SJSA1 (cell line): ENCODE measurements around the gene KRT86. TPM values are rescaled to one million over a fixed set of nuclear protein-coding genes. Genes with fewer than 3 reads are reported as not detected.
"Not testable (repeated sequence)": the region's sequence is repeated elsewhere in the genome, so short reads cannot be mapped to it uniquely, and the experiment has no call there.

Experiments used
- DNase-seq, 2 experiments: peaks; one replicate each; pipeline ENCODE4 v3.0.0-alpha.2; 2015 to 2020; ENCODE audit warnings: low spot score in 2 of 2, low read depth in 1 of 2
- H3K27ac ChIP-seq: fragments of 250-450 bp; sonication (Bioruptor Pico); 2 replicates; pipeline ENCODE4 v1.5.1; 2020; ENCODE audit warnings: mild to moderate bottlenecking, moderate library complexity
- H3K27me3 ChIP-seq: fragments of 250-450 bp; sonication (Bioruptor Pico); replicated peaks from 2 replicates; pipeline ENCODE4 v1.5.1; 2020; ENCODE audit warnings: mild to moderate bottlenecking, moderate library complexity
- H3K36me3 ChIP-seq: fragments of 250-450 bp; sonication (Bioruptor Pico); 2 replicates; pipeline ENCODE4 v1.5.1; 2020; ENCODE audit warnings: mild to moderate bottlenecking
- H3K4me1 ChIP-seq: fragments of 250-450 bp; sonication (Bioruptor Pico); replicated peaks from 2 replicates; pipeline ENCODE4 v1.6.1; 2021; ENCODE audit warnings: mild to moderate bottlenecking
- H3K4me3 ChIP-seq: fragments of 250-450 bp; sonication (Bioruptor Pico); 2 replicates; pipeline ENCODE4 v1.5.1; 2020; ENCODE audit warnings: mild to moderate bottlenecking
- H3K9me3 ChIP-seq: fragments of 250-450 bp; sonication (Bioruptor Pico); replicated peaks from 2 replicates; pipeline ENCODE4 v1.5.1; 2020; ENCODE audit warnings: mild to moderate bottlenecking
- total RNA-seq: library from RNA; depleted of rRNA; stranded (reverse); fragments of >200 nt; shearing (Covaris generic); gene quantifications from 2 replicates; pipeline ENCODE4 v1.2.3, GENCODE V29; 2014

The KRT86 gene
- total RNA-seq, 1 experiment from 2014 or later, result 0.37 TPM

DNA sequence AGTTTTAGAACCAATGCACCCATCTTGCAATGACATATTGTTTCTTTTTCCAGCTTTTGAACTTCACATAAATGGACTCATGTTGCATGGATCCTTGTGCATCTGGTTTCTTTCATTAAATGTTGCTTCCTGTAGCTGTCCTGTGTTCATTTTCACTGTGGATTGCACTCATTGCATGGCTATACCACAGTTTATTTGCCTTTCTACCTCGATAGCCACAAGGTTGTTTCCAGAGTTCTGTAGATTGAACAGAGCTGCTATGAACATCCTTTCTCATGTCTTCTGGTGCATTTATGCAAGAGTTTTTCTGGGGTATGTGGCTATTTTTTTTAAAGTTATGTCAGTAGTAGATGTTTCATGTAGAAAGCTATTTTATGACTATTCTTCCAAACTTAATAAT lies 20.4 kb downstream of the KRT86 start:
- Histone ChIP-seq H3K36me3 (no peaks in the 10 kb centered on the region), H3K27me3 (no peaks in the 10 kb centered on the region; the same call in 1 of the 2 replicates), H3K27ac (no peak overlapping the region), H3K4me1 (no peaks in the 10 kb centered on the region), H3K4me3 (no peak overlapping the region), H3K9me3 (no peaks in the 10 kb centered on the region)
- DNase-seq, result no peak

DNA sequence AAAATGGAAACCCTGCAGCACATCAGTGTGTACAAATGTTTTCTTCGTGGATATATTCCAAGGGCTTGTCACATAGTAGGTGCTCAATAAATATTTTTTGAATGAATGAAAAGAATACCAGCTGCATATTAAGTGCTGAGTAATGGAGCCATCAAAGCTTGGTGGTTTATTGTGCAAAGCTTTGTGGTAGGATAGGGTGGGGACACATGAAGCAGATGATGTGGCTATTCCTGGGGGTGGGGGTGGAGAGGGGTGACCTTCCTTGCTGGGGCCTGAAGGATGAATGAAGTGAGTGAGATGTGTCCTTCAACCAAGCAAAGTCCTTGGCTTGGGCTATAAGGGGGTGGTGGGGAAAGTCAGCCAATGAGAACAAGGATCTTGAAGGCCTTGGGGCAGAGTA lies 21.2 kb downstream of the KRT86 start:
- no peaks in the 10 kb centered on the region for H3K4me1 ChIP-seq
- no peaks in the 10 kb centered on the region; the same call in 1 of the 2 replicates for H3K27me3 ChIP-seq
- no peak overlapping the region for H3K27ac ChIP-seq
- H3K9me3 ChIP-seq, result no peaks in the 10 kb centered on the region
- no peaks in the 10 kb centered on the region for H3K36me3 ChIP-seq
- H3K4me3 ChIP-seq, result no peak overlapping the region
- no peak for DNase-seq

DNA sequence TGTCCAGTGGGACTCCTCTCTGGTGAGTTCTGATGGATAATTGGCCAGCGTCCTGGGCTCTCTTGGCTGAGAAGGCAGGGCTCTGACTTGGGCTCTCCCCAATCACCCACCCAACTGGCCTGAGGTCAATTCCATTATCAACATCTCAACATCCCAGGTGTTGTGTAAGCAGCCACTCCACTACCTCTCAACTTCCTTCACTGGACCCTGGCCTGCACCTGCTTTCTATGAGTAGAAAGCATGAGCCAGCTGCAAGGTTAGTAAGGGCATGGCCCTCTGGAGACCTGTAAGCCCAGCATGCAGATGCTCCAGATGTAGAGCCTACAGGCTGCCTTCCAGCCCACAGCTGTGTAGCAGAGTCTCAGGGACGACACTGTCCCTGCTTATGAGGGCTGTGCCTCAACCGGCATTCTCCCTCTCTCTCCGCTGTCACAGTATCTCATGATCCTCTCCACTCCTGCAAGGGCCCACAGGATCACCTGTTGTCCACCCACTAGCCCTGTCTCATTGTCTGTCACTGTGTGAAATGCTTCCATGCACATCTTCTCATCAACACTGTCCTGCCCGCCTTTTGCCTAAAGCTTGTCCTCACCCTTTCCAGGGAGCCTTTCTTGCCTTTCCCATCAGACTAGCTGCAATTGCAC lies 22.2 kb downstream of the KRT86 start:
- Histone ChIP-seq H3K9me3 (no peaks in the 10 kb centered on the region), H3K4me3 (no peak overlapping the region), H3K27ac (no peak overlapping the region), H3K27me3 (no peaks in the 10 kb centered on the region; the same call in 1 of the 2 replicates), H3K4me1 (no peaks in the 10 kb centered on the region), H3K36me3 (no peaks in the 10 kb centered on the region)
- no peak for DNase-seq

DNA sequence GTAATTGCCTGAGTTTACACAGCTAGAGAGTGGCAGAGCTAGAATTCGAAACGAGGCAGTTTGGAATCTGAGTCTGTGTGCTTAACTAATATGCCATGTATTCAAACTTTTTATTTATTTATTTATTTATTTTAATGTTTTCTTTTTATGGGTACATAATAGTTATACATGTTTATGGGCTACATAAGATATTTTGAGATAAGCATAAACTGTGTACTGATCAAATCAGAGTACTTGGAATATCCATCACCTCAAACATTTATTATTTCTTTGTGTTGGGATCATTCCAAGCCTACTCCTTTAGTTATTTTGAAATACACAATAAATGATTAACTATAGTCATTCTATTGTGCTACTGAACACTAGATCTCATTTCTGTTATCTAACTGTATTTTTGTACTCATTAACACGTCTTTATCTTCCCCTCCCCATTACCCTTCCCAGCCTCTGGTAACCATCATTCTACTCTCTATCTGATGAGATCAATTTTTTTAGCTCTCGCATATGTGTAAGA lies 24.3 kb downstream of the KRT86 start:
- no peaks in the 10 kb centered on the region for H3K36me3 ChIP-seq
- H3K27me3 ChIP-seq, result no peaks in the 10 kb centered on the region; the same call in 1 of the 2 replicates
- no peak overlapping the region for H3K27ac ChIP-seq
- H3K4me1 ChIP-seq, result no peaks in the 10 kb centered on the region
- DNase-seq, result no peak
- H3K4me3 ChIP-seq, result no peak overlapping the region
- no peaks in the 10 kb centered on the region for H3K9me3 ChIP-seq

DNA sequence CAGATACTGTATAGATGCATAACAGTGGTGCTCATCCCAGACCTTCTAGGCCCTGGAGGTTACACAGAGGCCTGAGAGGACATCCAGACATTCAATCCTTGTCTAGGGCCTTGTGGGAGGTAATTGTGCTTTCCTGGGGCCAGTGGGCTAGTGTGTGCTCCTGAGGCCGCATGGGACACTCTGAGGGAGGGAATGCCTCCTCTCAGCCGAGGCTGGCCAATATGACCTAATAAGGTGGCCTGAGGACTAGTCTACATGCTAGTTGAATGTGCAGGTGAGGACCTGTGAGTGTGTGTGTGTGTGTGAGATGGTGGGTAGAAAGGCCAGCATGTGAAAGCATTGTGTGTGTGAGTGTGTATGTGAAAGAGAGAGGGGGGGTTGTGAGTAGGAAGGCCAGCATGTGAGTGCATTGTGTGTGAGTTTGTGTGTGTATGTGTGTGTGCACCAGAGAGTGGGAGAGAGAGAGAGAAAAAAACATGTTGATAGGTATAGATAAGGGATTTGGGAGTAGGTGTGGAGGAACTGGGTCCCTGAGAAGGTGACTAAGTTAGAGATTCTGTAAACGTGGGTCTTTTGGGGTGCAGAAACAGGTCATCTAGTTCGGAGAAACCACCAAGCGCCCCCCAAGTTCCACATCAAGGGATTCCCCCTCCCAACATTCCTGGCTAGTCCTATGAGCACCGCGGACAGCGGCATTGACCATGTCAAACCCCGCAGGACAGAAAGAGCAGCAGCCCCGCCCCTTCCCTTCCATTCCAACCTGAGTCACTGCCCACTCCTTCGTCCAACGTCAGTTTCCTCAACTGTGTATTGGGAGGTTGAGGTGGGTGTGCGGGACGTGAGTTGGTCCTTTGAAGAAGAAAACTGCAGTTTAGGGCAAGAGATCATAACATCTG lies 26.6 kb downstream of the KRT86 start:
- no peaks in the 10 kb centered on the region for H3K9me3 ChIP-seq
- no peaks in the 10 kb centered on the region for H3K36me3 ChIP-seq
- no peak overlapping the region for H3K27ac ChIP-seq
- H3K4me1 ChIP-seq, result peaks cover 4% of the 10 kb centered on the region
- no peak for DNase-seq
- no peaks in the 10 kb centered on the region; the same call in 1 of the 2 replicates for H3K27me3 ChIP-seq
- H3K4me3 ChIP-seq, result no peak overlapping the region

DNA sequence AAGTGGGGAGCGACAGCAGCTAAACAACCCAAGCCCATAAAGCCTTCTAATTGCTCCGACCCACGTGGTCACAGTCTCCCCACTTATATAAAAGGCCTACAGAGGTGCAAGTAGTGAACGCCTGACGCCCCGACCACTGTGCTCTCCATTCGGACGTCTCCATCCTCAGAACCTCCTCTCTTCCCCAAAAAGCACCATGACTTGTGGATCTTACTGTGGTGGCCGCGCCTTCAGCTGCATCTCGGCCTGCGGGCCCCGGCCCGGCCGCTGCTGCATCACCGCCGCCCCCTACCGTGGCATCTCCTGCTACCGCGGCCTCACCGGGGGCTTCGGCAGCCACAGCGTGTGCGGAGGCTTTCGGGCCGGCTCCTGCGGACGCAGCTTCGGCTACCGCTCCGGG lies 27.3 kb downstream of the KRT86 start:
- DNase-seq, result not testable (repeated sequence)

DNA sequence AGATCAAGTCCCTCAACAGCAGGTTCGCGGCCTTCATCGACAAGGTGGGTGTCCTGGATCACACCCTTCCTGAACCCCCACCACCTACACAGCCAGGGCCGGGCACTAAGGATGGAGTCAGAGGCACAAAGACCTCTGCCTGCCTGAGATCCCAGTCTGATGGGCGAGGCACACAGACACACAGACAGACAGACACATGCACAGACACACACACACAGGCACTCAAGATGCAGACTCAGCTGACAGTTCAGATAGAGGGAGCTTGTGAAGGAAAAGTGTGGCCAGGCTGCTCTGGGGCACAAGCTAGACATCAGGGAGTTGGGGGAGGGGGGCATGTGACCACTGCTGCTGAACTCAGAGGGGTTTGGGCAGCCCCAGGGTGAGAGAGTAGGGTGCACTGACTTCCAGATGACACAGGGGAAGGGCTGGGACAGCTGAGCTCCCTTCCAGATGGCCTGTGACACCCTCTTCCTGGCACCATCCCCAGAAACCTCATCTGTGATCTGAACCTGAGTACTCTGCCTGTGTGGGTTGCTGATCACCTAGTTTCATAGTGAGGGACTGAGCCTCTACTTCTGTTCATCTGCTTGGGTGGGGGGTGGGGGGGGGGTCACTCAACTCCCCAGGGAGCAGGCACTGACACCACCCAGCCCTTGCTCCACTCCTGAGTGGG lies 27.9 kb downstream of the KRT86 start:
- not testable (repeated sequence) for H3K27me3 ChIP-seq, H3K4me3 ChIP-seq, H3K9me3 ChIP-seq, H3K27ac ChIP-seq, DNase-seq, H3K4me1 ChIP-seq, H3K36me3 ChIP-seq

More for the DNA sequence above, 27.3 kb downstream of the KRT86 start:
- not testable (repeated sequence) for H3K27ac ChIP-seq, H3K4me1 ChIP-seq, H3K4me3 ChIP-seq, H3K36me3 ChIP-seq, H3K27me3 ChIP-seq, H3K9me3 ChIP-seq

DNA sequence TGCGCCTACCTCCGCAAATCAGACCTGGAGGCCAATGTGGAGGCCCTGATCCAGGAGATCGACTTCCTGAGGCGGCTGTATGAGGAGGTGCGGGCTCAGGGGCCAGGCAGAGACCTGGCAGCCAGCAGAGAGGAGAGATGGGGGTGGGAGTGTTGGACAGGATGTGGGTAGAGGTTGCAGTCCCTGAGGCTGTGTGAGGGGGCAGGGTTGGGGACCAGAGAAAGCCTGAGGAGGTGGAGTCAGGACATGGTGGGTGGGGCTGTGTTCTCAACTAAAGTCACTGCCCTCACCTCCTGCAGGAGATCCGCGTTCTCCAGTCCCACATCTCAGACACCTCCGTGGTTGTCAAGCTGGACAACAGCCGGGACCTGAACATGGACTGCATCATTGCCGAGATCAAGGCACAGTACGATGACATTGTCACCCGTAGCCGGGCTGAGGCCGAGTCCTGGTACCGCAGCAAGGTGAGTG lies 30.5 kb downstream of the KRT86 start:
- H3K27me3 ChIP-seq, H3K9me3 ChIP-seq, DNase-seq, H3K36me3 ChIP-seq, H3K27ac ChIP-seq, H3K4me3 ChIP-seq: not testable (repeated sequence)
- peaks cover 17% of the 10 kb centered on the region for H3K4me1 ChIP-seq

DNA sequence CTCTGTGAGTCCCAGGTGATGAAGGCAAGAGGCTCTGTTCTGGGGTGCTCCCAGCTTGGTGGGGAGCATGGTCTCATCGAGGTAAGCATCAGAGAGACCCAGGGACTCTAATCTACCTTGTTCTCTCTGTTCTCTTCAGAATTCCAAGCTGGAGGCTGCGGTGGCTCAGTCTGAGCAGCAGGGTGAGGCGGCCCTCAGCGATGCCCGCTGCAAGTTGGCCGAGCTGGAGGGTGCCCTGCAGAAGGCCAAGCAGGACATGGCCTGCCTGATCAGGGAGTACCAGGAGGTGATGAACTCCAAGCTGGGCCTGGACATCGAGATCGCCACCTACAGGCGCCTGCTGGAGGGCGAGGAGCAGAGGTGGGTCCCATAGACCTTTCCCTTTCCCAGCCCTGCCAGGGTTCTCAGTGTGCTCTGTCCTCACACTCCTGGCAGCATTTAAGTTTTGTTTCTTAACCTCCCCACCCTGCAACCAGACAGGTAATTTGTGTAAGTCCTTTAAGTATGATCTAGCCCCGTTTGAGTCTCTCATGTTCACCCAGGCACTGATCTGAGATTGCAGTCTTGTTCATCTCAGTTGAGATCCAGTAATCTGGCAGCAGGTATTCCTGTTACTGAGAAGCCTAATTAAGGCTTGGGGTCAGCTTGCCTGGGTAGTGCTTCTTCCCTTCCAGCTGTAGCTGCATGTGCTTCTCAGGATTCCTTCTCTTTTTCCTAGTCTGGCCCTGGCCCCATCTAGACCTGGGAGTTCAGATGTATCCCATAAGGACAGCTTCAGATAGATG lies 31.7 kb downstream of the KRT86 start:
- H3K4me1 ChIP-seq, result peaks cover 17% of the 10 kb centered on the region
- DNase-seq, result no peak
- H3K9me3 ChIP-seq, result no peaks in the 10 kb centered on the region
- no peak overlapping the region for H3K4me3 ChIP-seq
- H3K27me3 ChIP-seq, result no peaks in the 10 kb centered on the region
- H3K36me3 ChIP-seq, result no peaks in the 10 kb centered on the region
- no peak overlapping the region for H3K27ac ChIP-seq

DNA sequence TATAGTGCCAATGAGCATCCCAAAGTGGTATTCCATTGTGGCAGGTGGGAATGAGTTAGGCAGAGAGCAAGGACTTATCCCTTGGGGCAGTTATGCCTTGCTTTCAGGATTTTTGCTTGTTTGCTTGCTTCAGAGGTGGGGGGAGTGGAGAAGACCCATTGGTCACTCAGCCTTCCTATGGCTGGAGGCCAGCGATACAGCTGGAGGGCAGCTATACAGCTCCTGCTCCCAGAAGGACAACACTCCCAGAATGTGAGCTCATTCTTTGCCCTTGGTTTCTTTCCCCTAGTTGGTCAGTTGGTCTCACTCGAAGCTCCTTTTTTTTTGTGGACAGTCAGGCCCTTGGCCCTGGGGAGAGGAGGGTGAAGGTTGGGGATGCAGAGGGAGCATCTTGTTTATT lies 32.3 kb downstream of the KRT86 start:
- Histone ChIP-seq H3K36me3 (no peaks in the 10 kb centered on the region), H3K27ac (no peak overlapping the region), H3K27me3 (no peaks in the 10 kb centered on the region), H3K9me3 (no peaks in the 10 kb centered on the region), H3K4me1 (peaks cover 17% of the 10 kb centered on the region), H3K4me3 (no peak overlapping the region)
- DNase-seq, result no peak

DNA sequence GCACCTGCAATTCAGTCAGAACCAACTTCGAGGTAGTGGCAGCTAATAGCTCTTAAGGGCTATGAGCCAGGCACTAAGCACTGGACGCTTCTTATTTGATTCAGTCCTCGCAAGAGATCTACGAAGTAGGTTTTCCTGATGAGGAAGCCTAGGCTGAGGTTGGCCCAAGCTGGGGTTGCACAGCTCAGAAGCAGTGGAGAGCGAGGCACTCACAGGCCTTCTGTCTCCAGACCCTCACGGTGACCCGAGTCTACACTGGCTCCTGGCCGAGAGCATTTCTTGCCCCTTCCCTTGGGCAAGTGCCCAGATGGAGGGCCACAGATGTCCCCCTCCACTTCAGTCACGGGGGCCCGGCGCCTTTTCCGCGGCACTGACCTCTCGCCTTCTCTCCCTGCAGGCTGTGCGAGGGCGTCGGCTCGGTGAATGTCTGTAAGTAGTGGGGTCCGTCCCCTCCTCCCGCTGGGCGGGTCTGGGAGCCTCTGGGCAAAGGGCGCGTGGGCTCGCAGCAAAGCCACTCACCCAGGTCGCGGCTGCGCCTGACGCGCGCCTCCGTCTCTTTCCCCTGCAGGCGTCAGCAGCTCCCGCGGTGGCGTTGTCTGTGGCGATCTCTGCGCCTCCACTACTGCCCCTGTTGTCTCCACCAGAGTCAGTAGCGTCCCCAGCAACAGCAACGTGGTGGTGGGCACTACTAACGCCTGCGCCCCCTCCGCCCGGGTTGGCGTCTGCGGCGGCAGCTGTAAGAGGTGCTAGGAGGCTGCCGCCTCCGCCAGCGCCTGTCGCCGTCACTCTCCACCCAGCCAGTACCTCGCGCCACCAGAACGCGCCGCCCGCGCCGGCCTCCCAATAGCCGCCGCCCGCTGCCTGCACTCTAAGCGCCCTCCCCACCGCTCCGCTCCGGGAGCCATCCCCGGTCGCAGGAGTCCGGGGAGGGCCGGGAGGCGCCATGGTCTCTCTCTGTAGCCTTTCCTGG lies 33.7 kb downstream of the KRT86 start:
- H3K4me1 ChIP-seq, result peaks cover 17% of the 10 kb centered on the region
- no peak overlapping the region for H3K27ac ChIP-seq
- no peaks in the 10 kb centered on the region for H3K27me3 ChIP-seq
- peak; percentile 56 to 61 for DNase-seq
- H3K36me3 ChIP-seq, result no peaks in the 10 kb centered on the region
- H3K4me3 ChIP-seq, result peak overlapping the region; percentile 39
- no peaks in the 10 kb centered on the region for H3K9me3 ChIP-seq

DNA sequence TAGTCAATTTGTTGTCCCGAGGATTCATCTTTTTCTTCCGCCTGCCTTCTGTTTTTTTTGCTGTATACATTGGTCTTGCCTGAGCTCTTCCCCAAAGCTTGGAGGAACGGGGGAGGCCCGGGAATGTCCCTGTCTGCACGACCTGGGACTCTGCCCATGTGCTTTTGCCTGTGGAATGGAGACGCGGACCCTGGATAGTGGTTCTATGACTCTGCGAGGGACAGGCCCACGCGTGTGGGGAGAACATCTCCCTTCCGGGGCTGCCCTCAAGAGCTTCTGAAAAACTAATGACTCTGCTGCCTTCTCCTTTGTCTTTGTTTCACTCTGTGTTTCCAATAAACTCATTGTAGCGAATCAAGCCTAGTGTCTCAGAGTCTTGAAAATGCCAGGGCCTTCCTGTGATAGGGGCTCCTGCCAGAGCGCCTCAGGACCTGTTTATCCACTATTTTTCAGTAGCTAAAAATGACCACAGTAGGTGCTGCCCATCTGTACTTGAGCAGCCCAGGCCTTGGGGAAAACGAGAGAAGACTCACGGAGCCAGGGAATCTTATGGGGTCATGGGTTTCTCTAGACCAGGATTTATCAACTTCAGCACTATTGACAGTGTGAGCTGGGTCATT lies 34.5 kb downstream of the KRT86 start:
- no peak for DNase-seq
- Histone ChIP-seq H3K4me3 (peak overlapping the region; percentile 39), H3K27me3 (no peaks in the 10 kb centered on the region), H3K36me3 (no peaks in the 10 kb centered on the region), H3K9me3 (no peaks in the 10 kb centered on the region), H3K4me1 (peaks cover 17% of the 10 kb centered on the region), H3K27ac (no peak overlapping the region)
